Right lobe of liver (tissue), 6 donors: ENCODE measurements around the gene LY6G6C. TPM values are rescaled to one million over a fixed set of nuclear protein-coding genes. Genes with fewer than 3 reads are reported as not detected.

Experiments used
- ATAC-seq, 4 donors: fragments of 200-7000 bp; cut with Tn5 transposase; one replicate each; pipeline ENCODE4 v1.9.1; 2020; ENCODE audit warnings: mild to moderate bottlenecking in 4 of 4, moderate library complexity in 4 of 4
- DNase-seq, 3 donors: peaks; one replicate each; pipeline ENCODE4 v3.0.0-alpha.2; 2020
- H3K27ac ChIP-seq, 3 donors: fragments of 200-600 bp; one replicate each; pipeline ENCODE4 v1.8.0; 2022
- H3K27me3 ChIP-seq, 2 donors: fragments of 200-600 bp; one replicate each; pipeline ENCODE4 v1.8.0; 2022
- H3K36me3 ChIP-seq, 4 donors: fragments of 200-600 bp; sonication (generic) in 1 of 4; one replicate each; pipeline versions ENCODE4 v1.5.1 to v1.8.0; 2017 to 2022; ENCODE audit warnings: control low read depth in 1 of 4
- H3K4me1 ChIP-seq, 4 donors: fragments of 200-600 bp; sonication (generic) in 1 of 4; one replicate each; pipeline versions ENCODE4 v1.5.1 to v1.8.0; 2017 to 2022; ENCODE audit warnings: control low read depth in 1 of 4
- H3K4me3 ChIP-seq, 3 donors: fragments of 200-600 bp; one replicate each; pipeline ENCODE4 v1.8.0; 2022
- H3K9me3 ChIP-seq, 4 donors: fragments of 200-600 bp; sonication (generic) in 1 of 4; one replicate each; pipeline versions ENCODE4 v1.5.1 to v1.8.0; 2017 to 2022; ENCODE audit warnings: control low read depth in 1 of 4
- CTCF ChIP-seq, 4 donors: fragments of 200-600 bp in 3 of 4; fragments of 450-650 bp in 1 of 4; IDR thresholded peaks; one replicate each; pipeline versions ENCODE4 v1.5.1 to v1.8.0; 2016 to 2022; ENCODE audit warnings: antibody characterized with exemption in 4 of 4, mild to moderate bottlenecking in 2 of 4
- POLR2A ChIP-seq: fragments of 450-650 bp; IDR thresholded peaks from one replicate; pipeline ENCODE4 v1.6.1; 2017; ENCODE audit warnings: antibody characterized with exemption, mild to moderate bottlenecking
- WGBS: methylation state at CpG from one replicate; pipeline ENCODE4 v1.1.6; 2018; ENCODE audit warnings: low coverage, low lambda C conversion rate; ENCODE audit not compliant: insufficient coverage; ENCODE audit errors: missing lambda C conversion rate; 5-methylcytosine and 5-hydroxymethylcytosine counted together
- intact Hi-C, 2 donors: fragments of 100-400 bp; cut with DNase I; formaldehyde crosslinking; loops; one replicate each; pipeline versions ENCODE4 v1.11.2 to v1.14.1; 2022
- total RNA-seq, 6 experiments: library from RNA; depleted of rRNA in 2 of 6; stranded (reverse); fragments of >200 nt in 2 of 6; fragmentation: NEBNext Ultra II Directional in 3 of 6; extraction: Animal tissue kit (Norgen Biotek cat#: 25700) in 3 of 6; gene quantifications; one replicate each; pipeline versions ENCODE4 v1.1.0 to v1.2.4, GENCODE V29; 2016 to 2023
- donor health status: DM: no; HTN: yes; CAD: no.
- donor health status: DM: no; HTN: no; CAD: no.
- donor health status: DM: no; HTN: no; CAD: no.
- donor health status: DM: no; HTN: yes; CAD: no.
- donor health status: DM: no; HTN: yes; CAD: no.

Gene LY6G6C
- total RNA-seq, 6 experiments from 2014 or later = not detected

GRCh38 chr6:31767096-31767645 is 45.6 kb upstream of the LY6G6C start:
- Histone ChIP-seq H3K4me1 (no peaks in the 10 kb centered on the region), H3K27ac (no peak overlapping the region), H3K9me3 (no peaks in the 10 kb centered on the region), H3K4me3 (no peak overlapping the region), H3K27me3 (no peaks in the 10 kb centered on the region), H3K36me3 (no peaks in the 10 kb centered on the region)
- TF ChIP-seq POLR2A = no peak
- TF ChIP-seq CTCF (IDR thresholded peaks at IDR 0.05) = no peak
- whole genome bisulfite sequencing = 71% methylated on average over 3 of the region's 6 CpGs
- ATAC-seq (no peak), DNase-seq (no peak)
- intact Hi-C loops = loop anchor here (10.0 kb wide), 2 partner anchors 52 to 82 kb away; partner anchors contain the start of genes LY6G5C (in 2 of the 2) and LY6G6D (in 1 of the 2)

- TF ChIP-seq POLR2A = no peak
- TF ChIP-seq CTCF (IDR thresholded peaks at IDR 0.05) = no peak
- ATAC-seq (peak in 1 of 4 donors; percentile 7), DNase-seq (no peak)
- intact Hi-C loops = loop anchor here (10.0 kb wide), 2 partner anchors 51 to 81 kb away; partner anchors contain the start of genes LY6G5C (in 2 of the 2) and LY6G6D (in 1 of the 2)
- Histone ChIP-seq H3K36me3 (no peaks in the 10 kb centered on the region), H3K4me1 (no peaks in the 10 kb centered on the region), H3K4me3 (no peak overlapping the region), H3K27ac (no peak overlapping the region), H3K9me3 (no peaks in the 10 kb centered on the region), H3K27me3 (no peaks in the 10 kb centered on the region)
- 76% methylated on average over 18 of the region's 42 CpGs for WGBS
These were observed 44.6 kb upstream of the LY6G6C start for GRCh38 chr6:31765910-31766794.

DNA sequence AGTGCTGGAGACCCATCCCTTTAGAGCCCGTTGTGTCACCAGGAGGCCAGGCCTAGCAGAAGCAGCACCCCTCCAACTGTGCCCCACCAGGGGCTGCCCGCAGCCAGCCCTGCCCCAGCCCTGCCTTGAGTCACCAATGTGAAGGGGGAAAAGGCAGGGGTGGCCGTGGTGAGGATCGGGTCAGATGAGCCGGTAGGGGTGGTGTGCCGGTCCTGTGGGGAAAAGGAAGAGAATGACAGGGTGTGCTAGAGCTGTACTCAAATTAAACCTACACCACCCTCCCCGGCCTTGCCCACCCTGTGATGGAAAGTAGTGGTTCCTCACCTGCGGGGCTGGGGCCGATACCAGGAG is 44.0 kb upstream of the LY6G6C start:
- intact Hi-C loops = loop anchor here (10.0 kb wide), 2 partner anchors 51 to 81 kb away; partner anchors contain the start of genes LY6G5C (in 2 of the 2) and LY6G6D (in 1 of the 2)
- ATAC-seq (no peak), DNase-seq (no peak)
- 80% methylated on average over 1 of the region's 9 CpGs for WGBS
- no peaks in the 10 kb centered on the region for H3K9me3 ChIP-seq
- H3K36me3 ChIP-seq = no peaks in the 10 kb centered on the region
- H3K4me3 ChIP-seq = no peak overlapping the region
- H3K4me1 ChIP-seq = no peaks in the 10 kb centered on the region
- no peak for TF ChIP-seq POLR2A
- TF ChIP-seq CTCF (IDR thresholded peaks at IDR 0.05) = no peak
- no peaks in the 10 kb centered on the region for H3K27me3 ChIP-seq
- H3K27ac ChIP-seq = no peak overlapping the region

GRCh38 chr6:31764198-31764597 is 42.7 kb upstream of the LY6G6C start:
- WGBS = 80% methylated on average over 1 of the region's 4 CpGs
- no peaks in the 10 kb centered on the region for H3K4me1 ChIP-seq
- H3K4me3 ChIP-seq = no peak overlapping the region
- H3K36me3 ChIP-seq = no peaks in the 10 kb centered on the region
- TF ChIP-seq CTCF (IDR thresholded peaks at IDR 0.05) (no peak), POLR2A (no peak)
- H3K9me3 ChIP-seq = no peaks in the 10 kb centered on the region
- no peak for ATAC-seq
- no peak overlapping the region for H3K27ac ChIP-seq
- intact Hi-C loops = loop anchor here (10.0 kb wide), 2 partner anchors 49 to 79 kb away; partner anchors contain the start of genes LY6G5C (in 2 of the 2) and LY6G6D (in 1 of the 2)
- H3K27me3 ChIP-seq = no peaks in the 10 kb centered on the region
- DNase-seq = no peak
